Inflammatory macrophage (primary cell): Measurements from ENCODE around the gene ST13.
"Not testable (repeated sequence)": the region's sequence is repeated elsewhere in the genome, so short reads cannot be mapped to it uniquely, and the experiment has no call there.

ENCODE experiments used
- DNase-seq, 2 donors: peaks; one replicate each; pipeline ENCODE4 v3.0.0-alpha.2; 2020 to 2022
- total RNA-seq, 18 experiments: gene quantifications; one replicate each; lab custom pipeline; 2026; ENCODE audit warnings: mixed read lengths in 6 of 18, inconsistent platforms in 2 of 18; lab: John Stamatoyannopoulos, UW

Gene ST13
- 134 to 433 (median 306) reads per million in 18 experiments for total RNA-seq

DNA sequence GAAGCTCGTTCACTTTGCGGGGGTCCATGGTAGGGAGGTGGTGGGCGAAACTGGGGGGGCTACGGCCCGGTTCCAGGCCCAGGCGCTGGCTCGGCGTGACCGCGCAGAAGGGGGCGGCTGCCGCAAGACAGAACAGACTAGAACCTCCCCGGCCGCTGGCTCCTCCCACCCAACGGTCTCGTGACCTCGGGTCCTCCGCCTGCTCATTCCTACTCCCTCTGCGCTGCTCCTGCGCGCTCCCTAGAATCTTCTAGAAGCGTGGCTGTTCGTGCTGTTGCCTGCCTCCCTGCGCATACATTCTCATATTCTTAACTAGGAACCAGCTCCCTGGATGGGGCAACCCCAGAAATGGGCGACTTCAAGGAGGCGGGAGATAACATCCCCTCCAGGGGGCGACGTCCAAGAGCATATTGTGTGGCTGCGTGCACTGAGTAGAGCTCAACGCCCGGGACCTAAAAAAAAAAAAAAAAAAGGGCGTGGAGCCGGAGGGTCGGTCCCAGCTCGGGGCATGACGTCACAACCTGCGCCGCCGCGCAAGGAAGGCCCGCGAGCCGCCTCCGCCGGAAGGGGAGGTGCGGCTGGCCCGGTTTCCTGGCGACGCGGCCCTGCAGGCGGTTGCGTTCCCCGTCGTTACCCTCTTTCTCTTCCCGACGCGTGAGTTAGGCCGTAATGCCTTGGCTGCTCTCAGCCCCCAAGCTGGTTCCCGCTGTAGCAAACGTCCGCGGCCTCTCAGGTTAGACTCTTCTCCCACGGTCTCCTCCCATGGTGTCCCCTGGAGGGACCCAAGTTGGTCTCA is at the start of gene ST13, which contains the start of gene XPNPEP3:
Gene ST13 (minus strand): TSS at position 127 of the 796 bp plus-strand sequence. CDS start 99 bp downstream, at position 28.
Gene XPNPEP3 (plus strand): TSS at position 636 of the 796 bp plus-strand sequence. CDS start 34 bp downstream, at position 670.
- peak; percentile 97 to 98 for DNase-seq

DNA sequence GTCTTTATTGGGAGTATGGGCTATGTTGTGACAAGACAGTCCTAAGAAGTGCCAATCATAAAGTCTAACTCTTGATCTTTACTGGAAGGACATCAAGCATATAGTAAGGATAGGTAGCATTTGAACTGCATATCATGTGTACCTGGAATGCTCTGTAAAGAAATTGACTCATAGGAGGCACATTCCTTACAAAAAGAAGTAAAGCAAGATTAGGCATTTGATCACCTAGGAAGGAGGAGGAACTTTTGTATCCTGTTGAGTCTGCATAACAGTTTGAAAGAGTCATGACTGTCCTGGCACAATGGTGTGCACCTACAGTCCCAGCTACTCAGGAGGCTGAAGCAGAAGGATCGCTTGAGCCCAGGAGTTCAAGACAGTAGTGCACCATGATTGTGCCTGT is 47.7 kb upstream of the ST13 start:
- no peak for DNase-seq

DNA sequence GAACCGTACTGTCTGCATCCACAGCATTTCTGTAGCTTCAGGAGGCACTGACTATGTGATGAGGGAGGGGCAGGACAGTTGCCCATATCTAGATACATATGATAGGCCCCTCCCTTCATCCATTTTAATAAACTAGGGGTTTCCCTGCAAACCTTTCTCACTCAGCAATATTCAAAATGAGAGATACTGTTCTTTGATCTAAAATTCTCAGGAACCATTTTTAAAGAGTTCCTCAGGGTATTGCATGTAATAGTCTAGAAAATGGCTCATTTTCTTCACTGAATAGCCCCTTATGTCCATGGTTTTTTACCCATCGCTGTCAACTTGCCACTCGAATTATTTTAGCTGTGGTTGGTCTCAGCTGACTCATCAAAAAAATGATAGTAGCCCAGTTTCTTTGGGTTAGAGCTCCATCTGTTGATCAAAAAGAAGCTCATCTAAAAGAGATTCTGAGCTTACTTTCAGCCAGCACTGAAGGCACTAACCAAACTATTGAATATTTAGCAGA is 42.5 kb upstream of the ST13 start:
- peak; percentile 62 to 75 for DNase-seq

DNA sequence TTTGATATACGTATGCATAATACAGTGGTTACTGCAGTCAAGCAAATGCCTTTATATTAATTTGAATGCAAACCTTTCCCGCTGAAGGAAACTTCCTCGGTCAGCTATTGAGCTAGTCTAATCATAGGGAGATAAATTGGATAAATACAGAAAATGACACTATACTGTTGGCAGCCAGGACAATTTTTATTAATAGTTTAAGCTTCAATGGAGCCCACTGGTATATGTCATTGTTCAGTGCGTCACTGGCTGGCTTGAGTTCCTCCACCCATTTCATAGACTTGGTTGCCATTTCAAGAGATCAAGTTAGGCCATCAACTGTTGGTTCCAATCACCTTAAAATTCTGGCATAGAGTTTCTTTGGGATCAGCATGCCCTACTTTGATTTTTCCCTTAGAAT is 38.0 kb upstream of the ST13 start:
- DNase-seq, result no peak

DNA sequence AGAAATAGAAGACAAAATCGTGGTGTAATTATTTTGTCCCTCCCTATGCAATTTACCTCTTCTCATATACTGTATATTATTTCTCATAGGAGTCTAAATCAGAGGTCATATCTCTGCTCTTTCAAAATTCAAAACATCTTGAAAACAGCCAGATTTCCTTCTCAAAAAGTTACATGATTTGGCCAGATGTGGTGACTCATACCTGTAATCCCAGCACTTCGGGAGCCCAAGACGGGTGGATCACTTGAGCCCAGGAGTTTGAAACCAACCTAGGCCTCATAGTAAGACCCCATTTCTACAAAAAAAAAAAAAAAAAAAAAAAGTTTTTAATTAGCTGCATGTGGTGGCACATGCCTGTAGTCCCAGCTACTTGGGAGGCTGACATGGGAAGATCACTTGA is 34.4 kb upstream of the ST13 start:
- DNase-seq, result no peak

DNA sequence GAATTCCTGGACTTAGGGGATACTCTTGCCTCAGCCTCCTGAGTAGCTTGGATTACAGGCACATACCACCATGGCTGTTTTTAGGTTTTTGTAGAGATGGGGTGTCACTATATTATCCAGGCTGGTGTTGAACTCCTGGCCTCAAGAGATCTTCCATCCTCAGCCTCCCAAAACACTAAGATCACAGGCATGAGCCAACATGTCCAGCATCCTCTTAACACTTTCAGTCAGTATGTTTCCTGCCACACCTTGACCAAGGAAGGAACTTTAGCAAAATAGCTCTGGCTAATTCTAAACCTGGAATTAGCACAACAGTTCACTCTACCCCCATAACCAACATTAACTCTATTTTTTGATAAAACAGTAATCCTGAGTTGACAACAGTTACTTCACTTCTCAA is 32.7 kb upstream of the ST13 start:
- DNase-seq, result no peak

DNA sequence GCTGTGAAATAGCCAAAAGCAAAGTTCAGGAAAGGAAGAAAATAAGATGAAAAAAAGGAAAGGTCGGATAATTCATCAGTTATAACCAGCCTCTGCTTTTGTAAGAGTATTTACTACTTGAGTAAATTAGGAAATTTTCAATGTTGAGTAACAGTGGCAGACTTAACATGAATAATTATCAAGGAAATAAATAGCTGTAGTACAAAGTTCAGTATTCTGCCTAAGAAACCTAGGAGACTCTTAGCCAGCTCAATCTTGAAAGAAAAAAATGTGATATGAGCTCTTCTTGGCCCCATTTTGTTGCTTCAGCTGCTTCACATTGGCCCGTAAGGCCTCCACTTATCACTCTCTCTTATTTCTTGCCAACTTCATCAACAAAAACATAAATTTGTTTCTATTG is 22.5 kb upstream of the ST13 start:
- DNase-seq, result no peak

DNA sequence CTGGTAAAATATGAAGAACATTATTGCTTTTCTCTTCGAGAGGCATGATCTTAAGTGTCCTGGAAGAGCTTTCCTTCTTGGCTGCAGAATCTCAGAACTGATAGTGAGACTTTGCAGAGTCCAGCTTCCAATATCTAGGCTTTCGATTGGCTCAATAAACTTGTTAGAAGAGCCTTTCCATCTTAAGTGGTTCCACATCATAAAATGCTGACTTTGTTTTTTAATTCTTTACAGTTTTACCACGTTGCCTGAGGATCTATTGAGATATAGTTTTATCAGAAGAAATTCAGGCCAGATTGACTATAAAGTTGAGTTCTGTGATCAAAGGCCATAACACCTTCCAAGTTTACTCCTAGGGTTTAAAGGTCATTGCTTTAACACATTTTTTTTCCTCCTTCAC is 21.0 kb upstream of the ST13 start:
- no peak for DNase-seq

DNA sequence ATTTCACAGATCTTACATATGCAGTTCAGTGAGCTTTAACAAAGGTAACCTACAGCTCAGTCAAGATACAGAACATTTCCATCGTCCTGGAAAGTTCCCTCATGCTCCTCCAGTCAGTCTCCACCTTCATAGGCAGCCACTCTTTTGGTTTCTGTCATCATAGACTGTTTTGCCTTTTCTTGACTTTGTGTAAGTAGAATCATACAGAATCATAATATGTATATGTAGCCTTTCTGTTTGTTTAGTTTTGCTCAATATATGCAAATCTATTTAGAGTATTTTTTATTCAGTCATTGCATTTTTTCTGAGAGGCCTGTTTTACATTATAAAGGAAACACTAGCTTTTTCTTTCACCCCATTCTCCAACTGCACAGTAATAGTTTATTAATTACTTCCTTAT is 20.5 kb upstream of the ST13 start:
- no peak for DNase-seq

DNA sequence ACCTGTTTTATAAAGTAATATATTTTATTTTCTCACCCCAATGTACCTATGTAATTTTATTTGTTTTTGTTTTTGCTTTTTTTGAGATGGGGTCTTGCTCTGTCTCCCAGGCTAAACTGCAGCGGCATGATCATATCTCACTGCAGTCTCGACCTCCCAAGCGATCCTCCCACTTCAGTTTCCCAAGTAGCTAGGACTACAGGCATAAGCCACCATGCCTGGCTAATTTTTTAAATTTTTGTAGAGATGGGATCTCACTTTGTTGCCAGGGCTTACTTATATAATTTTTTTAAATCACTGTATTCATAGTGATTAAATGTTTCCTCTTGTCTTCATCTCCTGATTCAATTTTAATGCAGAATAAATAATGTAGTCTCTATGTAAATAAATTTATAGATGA is 18.7 kb upstream of the ST13 start:
- DNase-seq, result no peak

DNA sequence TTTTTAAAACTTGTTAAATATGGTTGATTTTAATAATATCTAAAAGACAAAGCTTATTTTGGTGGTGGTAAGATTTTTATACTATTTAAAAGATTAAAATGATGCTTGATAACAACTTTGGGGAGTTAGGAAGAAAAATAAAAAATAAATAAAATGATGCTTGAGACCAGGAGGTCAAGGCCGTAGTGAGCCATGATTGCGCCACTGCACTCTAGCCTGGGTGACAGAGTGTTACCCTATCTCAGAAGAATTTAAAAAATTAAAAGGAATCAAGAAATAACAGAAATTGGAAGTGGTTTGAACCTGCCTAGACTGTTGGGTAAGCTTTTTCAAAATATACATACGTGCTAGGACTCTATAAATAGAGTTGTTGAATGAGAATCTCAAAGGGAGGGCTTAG is 17.6 kb upstream of the ST13 start:
- no peak for DNase-seq

DNA sequence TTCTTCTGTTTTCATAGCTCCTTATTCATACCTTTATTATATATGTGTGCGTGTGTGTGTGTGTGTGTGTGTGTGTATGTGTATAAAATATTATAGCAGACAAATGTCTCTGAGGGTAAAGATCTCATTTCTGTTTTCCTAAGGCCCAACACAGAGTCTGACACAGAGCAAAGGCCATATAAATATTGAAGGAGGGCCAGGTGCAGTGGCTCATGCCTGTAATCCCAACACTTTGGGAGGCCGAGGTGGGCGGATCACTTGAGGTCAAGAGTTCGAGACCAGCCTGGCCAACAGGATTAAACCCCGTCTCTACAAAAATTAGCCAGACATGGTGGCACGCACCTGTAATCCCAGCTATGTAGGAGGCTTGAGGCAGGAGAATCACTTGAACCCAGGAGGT is 11.9 kb upstream of the ST13 start:
- DNase-seq, result not testable (repeated sequence)

DNA sequence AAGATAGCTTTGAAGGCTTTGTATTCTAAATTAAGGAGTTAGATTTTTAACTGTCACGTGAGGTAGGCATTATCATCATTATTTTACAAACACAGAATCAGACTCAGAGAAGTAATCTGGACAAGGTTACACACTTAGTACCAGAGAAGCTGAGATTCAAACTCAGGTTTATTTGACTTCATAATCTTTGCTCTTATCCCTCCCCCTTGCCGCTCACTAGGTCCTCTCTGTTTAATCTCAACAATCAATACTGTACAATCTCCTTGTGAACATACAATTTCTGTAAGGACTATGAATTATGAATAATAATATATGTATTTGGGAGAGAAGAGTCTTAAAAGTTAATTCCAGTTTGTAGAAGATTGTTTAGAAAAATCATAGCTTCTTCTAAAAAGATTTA is 10.7 kb upstream of the ST13 start:
- DNase-seq, result no peak

DNA sequence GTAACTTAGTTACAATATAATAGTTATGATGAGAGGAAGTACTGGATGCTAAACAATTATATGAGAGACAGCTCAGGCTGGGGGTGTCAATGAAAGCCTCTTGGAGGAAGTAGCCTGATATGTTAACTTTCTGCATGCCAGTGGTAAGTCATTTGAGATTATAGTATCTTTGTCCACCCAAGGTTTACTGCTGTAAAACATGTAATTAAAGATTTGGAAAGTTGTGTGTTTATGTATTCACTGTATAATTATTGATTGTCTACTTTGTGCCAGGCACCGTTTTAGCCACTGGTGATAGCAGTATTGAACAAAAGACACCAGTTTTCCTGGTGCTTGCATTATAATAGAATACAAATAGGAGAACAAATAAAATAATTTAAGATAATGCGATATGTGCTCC is 6.1 kb upstream of the ST13 start:
- DNase-seq, result peak; percentile 38 to 41

DNA sequence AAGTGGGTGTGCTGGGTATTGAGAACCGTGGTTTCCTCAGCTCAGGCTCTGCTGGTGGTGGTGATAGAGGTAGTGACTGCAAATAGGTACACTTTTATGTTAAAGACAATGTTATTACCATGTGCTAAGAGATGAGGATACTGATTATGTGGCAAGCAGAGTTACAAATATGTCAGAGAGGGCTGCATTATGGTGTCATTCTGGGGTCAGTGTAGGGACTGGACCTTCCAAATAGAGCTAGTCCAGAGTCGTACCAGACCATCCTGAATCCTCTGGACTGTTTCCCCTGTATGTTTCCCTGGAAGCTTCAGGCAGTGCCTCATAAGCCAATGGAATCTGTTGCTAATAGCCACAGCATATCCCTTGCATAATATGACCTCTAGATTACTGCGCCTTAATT is 5.6 kb upstream of the ST13 start, which contains the start of gene DNAJB7:
Gene DNAJB7 (minus strand): TSS at position 101 of the 400 bp plus-strand sequence. CDS start 119 bp downstream, outside the sequence.
- DNase-seq, result peak in 1 of 2 donors; percentile 15

DNA sequence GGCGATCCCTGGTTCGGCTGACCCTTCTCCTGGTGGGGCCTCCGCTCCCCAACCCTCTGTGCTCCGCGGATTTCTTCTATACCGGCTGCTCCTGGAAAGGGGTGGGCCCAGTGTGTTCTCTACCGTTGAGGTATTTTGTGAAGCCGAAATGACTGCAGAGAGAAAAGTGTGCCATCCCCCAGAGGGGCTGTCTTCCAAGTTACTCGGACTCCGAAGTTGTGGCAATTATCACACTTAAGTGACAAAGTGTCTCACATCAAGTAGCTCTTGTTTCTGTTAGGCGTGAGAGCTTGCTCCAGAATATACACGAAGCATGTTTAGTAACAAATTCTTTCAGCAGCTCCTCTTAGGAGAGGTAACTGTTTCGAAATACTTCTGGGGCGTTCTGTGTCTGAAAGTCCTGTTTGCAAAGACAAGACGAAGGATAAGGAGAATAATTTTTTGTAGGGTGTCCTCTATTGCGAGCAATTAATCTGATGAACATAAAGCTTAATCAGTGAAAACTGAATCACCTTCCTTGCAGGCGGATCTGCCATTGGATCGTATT is 943 bp upstream of the ST13 start:
- DNase-seq, result no peak

DNA sequence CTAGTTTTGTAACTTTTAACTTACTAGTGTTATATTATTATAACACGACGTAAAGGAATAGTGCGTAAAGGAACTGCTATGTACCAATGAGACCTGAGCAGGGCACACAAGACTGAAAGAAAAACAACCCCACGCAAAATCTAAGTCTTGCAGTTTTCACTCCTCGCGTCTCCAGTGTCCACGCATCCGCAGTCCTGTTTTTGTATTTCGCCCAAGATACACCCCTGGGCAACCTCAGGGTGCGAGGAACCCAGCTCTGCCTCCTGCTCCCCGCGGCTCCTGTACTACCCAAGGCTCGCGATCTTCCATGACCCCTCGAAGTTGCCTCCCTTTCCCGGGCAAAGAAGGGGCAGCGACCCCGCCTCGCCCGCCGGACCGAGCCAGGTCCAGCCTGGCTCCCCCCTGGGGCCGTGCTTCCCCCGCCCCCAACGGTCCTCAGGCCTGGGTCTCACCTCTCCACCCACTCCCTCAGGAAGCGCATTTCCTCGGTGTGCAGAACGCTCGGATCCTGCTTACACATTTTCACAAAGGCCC is 393 bp downstream of the ST13 start:
- DNase-seq, result peak; percentile 43 to 49

DNA sequence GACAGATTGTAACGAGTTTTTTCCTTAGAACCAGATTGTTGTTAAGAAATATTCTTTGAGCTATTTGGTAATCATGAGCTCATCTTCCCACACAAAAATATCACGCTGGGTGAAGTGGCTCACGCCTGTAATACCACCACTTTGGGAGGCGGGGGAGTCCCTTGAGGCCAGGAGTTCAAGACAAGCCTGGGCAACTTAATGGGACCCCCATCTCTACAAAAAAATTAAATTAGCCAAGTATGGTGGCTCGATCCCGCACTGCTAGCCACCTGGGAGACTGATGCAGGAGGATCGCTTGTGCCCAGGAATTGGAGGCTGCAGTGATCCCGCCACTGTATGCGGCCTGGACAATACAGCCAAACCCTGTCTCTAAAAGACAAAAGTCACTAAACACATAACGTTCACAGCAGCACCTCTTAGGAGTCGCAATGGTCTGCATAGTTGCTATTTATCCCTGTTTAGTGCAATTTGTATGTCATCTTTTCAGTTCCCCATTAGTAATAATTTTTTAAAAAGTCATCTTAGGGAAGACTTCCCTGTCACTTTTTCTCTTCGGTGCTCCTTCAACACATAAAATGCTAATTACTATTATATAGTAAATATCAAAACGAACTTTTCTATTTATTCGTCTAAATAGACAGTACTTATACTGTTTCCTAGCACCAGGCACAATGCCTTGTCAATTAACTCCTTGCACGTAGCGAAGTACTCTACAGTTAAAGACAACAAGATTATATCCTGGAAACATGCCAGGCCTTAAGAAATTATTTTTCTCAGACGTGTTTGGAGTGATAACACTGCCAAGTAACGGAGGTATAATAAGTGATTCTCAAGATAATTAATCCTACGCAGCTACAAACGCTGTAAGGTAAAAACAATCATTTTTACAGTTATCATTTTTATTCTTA is 1.1 kb downstream of the ST13 start:
- DNase-seq, result peak; percentile 81 to 88

DNA sequence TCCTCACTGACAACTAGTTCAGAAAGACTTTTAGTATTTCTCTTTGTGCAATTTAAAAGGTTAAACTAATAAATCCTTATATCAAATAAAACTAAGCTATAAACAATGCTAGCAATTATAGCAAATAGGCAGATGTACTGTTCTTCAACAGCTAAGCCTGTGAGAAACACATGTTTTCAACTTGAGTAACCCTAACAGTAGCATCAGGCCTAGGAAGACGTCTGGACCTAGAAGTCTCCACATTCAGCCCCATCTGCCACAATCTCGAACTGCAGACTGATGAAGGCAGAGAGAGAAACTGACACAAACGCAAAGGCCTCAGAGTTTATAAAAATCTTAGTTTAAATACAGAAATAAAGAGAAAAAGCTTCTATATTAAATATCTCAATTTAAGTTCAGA is 2.5 kb downstream of the ST13 start:
- no peak for DNase-seq

DNA sequence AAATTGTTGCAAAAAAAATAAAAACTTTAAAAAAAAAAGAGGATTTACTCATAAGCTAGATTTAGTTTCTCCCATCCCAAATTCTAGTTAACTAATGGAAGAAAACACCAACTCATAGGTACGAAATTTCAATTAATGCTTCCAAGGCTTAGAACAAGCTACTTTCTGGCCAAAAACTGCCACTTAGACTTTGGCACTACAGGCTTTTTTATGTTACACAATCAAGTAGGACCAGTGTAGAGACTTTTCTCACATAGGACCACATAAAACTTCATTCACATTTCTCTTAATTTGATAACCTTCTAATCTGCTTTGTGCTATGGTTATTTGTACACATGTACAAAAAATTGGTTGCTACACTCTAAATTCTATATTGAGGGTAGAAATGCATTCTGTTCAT is 3.1 kb downstream of the ST13 start:
- no peak for DNase-seq

DNA sequence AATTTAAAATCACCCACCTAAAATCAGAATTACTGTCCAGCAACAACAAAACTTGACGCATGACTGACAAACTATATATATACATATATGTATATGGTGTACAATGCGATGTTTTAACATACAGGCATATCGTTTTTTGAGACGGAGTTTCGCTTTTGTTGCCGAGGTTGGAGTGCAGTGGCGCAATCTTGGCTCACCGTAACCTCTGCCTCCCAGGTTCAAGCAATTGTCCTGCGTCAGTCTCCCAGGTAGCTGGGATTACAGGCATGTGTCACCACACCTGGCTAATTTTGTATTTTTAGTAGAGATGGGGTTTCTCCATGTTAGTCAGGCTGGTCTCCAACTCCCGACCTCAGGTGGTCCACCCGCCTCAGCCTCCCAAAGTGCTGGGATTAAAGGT is 10.6 kb downstream of the ST13 start:
- not testable (repeated sequence) for DNase-seq

DNA sequence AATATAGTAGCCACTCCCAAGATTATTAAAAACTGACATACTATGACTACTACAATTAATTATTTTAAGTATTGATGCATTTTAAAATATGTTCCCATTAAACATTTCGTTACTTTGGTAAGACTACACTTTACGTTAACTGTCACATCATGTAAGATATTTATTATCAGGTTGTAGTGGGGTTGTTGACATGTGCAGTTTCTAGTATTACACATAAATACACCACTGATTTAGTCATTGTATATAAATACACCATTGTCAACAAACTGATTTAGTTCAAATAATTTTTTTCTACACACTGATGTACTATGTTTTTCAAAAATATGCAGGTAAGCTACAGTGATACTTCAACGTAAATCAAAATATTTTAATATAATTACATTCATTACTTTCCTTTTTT is 11.5 kb downstream of the ST13 start:
- no peak for DNase-seq

DNA sequence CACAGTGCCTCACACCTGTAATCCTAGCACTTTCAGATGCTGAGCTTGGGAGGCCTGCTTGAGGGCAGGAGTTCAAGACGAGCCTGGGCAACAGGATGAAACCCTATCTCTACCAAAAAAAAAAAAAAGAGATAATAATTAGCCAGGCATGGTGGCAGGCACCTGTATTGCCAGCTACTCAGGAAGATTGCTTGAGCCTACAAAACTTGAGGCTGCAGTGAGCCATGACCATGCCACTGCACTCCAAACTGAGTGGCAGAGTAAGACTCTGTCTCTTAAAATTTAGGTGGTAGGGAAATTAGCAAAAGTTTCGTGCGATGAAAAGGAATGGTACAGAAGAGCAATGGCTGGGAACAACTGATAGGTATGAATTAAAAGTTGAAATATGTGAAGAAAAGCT is 18.0 kb downstream of the ST13 start:
- DNase-seq, result no peak
